Jurkat, Clone E6-1 (cell line): ENCODE data around the gene SELENOV.
A peak's percentile ranks its signal among the peaks of the same experiment; 100 is the strongest.

Experiments used
- DNase-seq: peaks from one replicate; pipeline ENCODE4 v3.0.0-alpha.2; 2011; ENCODE audit warnings: low read depth, low spot score
- H3K4me3 ChIP-seq: 2 replicates; pipeline ENCODE4 v1.5.1; 2011; ENCODE audit warnings: mild to moderate bottlenecking, low read length, control low read depth, moderate library complexity

The SELENOV gene

DNA sequence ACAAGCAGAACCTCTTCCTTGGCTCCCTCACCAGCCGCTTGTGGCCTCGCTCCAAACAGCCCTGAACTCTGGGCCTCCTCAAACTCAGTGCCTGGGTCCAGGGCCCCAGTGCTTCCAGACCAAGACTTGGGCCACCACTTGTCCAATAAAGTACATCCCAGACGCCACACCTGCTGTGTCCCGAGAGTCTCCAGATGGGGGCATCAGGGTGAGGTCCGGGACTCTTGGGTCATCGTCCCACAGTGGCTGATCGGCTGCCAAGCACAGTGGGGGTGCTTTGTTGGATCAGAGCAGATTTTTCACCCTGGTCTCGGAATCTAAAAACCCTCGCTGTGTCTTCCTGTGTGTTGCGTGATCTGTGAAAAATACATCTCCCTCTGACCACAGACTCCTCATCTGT, 25.2 kb upstream of the SELENOV start:
- no peak for DNase-seq
- no peak overlapping the region for H3K4me3 ChIP-seq

DNA sequence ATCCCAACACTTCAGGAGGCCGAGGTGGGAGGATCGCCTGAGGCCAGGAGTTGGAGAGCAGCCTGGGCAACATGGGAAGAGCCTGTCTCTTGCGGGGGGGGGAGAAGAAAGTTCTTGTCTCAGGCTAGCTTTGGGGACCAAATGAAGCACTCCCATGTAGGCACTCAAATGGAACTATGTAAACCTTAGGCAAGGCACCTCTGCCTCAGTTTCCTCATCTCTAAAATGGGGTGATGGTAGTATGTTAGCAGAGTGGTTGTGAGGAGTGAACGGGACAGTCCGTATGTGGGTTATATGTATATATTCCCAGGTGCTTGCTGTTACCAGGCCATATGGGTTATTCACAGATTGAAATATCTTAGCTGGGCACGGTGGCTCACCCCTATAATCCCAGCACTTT, 22.7 kb upstream of the SELENOV start:
- DNase-seq = no peak
- H3K4me3 ChIP-seq = no peak overlapping the region

DNA sequence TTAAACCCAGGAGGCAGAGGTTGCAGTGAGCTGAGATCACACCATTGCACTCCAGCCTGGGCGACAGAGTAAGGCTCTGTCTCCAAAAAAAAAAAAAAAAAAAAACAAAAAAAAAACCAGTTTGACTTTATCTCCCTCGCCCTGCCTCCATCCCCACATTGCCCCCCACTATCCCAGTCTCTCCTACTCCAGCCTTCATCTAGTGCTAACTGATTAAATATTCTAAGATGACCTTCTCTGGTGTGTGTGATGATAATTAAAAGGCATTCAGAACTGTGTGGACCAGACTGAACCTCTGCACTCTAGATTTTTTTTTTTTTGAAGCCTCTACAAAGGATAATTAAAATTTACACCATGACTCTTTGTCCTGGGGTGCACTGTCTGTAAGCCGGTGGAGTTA, 22.2 kb upstream of the SELENOV start:
- no peak overlapping the region for H3K4me3 ChIP-seq
- no peak for DNase-seq

DNA sequence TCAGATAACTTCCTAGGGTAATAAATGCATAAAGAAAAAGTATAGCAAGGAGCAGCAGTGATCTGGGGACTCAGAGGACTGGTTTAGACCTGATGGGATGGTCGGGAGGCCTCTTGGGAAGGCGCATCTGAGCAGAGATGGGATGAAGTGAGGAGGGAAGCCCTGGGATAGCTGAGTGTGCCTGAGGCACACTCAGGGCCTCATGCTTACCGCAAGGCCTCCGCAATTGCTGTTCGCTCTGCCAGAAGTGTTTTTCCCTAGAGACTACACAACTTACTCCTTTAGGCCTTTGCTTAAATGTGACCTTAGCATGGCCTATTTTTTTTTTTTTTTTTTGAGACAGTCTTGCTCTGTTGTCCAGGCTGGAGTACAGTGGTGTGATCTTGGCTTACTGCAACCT, 20.3 kb upstream of the SELENOV start:
- DNase-seq = no peak
- H3K4me3 ChIP-seq = no peak overlapping the region

DNA sequence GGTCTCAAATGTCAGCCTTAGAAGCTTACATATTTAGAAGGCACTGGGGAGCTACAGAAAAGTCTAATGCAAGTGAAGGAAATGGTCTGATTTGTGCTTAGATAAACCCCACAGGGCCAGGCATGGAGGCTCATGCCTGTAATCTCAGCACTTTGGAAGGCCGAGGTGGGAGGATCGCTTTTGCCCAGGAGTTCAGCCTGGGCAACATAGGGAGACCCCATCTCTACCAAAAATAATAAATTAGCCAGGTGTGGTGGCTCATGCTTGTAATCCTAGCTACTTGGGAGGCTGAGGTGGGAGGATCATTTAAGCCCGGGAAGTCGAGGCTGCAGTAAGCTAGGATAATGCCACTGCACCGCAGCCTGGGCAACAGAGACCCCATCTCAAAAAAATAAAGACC, 18.9 kb upstream of the SELENOV start:
- DNase-seq = no peak

DNA sequence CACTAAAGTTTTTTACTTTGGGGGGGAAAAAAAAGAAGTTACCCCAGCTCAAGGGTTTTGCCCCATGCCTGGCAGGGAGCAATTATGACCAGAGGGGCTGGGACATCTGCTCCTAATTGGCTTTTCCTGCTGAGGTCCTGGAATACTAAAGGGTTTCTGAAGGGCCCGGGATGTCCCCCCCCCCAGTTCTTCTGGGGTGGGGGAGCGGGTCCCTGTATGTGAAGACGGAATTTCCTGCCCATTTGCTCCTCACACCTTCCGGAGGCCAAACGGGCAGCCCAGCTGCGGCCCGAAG, 17.3 kb upstream of the SELENOV start:
- no peak for DNase-seq
- peak overlapping the region; percentile 23 for H3K4me3 ChIP-seq

More for the DNA sequence above, 18.9 kb upstream of the SELENOV start:
- no peak overlapping the region for H3K4me3 ChIP-seq

DNA sequence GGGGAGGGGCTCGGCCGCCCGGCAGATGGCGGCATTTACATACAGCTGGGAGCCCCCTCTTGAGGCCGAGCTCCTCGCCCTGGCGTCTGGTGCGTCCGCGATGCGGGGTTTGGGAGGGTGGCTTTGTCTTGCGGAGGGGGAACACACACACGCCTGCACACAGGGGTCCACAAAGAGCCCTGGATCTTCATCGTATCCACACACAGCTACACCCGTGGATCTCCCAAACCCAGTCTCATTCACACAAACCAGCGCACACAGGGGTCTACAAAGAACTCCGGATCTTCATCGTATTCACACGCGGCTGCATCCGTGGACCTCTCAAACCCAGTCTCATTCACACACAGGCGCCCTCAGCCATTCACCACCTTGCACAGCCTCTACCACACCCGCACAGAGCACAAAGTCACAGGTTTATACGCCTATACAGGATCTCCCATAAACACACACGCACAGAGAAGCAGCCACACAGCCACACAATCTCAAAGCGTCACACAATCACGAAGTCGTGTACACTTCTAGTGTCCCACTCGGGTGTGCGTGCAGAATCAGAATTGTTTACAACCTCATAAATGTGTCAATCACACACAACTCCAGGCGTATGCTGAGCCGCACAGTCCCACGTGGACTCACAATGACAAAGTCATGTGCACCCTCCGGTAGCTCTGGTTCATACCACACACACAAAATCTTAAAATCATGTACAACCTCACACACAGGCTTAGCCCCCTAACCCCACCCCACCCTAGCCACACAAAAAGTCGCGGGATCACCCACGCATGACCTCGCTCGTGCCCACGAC, 16.7 kb upstream of the SELENOV start:
- peak overlapping the region; percentile 23 for H3K4me3 ChIP-seq
- DNase-seq = no peak

DNA sequence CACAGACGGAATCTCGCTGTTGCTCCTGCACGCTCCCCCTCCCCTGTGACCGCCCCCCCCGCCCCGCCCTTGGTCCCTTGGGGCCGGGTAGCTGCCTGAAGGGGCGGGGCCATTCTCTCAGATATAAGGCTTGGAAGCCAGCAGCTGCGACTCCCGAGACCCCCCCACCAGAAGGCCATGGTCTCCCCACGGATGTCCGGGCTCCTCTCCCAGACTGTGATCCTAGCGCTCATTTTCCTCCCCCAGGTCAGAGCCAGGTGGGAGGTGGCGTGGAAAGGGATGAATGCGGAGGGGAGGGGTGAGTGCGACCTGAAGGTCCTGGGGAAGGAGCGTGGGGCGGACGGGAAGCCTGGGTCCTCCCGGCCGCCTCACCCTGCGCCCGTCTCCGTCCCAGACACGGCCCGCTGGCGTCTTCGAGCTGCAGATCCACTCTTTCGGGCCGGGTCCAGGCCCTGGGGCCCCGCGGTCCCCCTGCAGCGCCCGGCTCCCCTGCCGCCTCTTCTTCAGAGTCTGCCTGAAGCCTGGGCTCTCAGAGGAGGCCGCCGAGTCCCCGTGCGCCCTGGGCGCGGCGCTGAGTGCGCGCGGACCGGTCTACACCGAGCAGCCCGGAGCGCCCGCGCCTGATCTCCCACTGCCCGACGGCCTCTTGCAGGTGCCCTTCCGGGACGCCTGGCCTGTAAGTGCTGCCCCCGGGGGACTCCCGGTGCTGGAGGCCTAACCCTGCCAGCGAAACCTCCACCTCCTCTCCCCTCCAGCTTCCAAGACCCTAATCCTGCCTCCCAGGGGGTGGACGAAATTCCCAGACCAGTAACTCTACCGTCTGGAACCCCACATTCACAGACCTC, 15.9 kb upstream of the SELENOV start, which contains the start of gene DLL3:
Gene DLL3, plus strand, starts transcription at position 150 of the 845 bp plus-strand sequence. Its CDS starts 28 bp downstream, at position 178.
- no peak for DNase-seq
- peak within 1 kb of the TSS; percentile 23 for H3K4me3 ChIP-seq

DNA sequence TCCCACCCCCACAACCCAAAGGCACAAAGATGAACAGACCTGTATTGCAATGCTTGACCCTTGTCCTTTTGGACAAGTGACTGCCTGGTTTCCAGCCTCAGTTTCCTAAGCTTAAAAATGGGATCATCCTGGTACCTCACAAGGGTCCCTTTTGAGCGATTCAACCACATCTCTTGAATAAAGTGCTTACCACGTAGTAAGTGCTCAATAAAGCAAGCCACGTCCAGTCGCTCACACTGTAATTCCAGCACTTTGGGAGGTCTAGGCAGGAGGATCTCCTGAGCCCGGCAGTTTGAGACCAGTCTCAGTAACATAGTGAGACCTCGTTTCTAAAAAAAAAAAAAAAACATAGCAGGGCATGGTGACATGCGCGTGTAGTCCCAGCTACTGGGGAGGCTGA, 15.0 kb upstream of the SELENOV start:
- no peak for DNase-seq
- no peak overlapping the region for H3K4me3 ChIP-seq

DNA sequence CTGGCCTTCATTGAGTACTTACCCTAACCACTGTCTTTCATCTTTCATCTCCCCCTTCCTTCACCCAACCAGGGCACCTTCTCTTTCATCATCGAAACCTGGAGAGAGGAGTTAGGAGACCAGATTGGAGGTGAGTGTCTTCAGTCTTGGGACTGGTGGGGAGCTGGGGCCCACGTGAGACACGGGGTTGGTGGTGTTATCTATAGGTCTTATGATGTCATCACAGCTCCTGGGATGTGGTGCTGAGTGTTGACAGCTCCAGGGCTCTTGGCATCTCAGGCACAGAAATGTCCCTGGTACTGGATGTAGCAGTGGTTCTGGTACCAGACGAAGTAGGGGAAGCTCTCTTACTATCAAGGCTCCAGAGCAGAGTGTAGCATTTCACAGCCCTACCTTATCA, 14.4 kb upstream of the SELENOV start:
- H3K4me3 ChIP-seq = no peak overlapping the region
- no peak for DNase-seq

DNA sequence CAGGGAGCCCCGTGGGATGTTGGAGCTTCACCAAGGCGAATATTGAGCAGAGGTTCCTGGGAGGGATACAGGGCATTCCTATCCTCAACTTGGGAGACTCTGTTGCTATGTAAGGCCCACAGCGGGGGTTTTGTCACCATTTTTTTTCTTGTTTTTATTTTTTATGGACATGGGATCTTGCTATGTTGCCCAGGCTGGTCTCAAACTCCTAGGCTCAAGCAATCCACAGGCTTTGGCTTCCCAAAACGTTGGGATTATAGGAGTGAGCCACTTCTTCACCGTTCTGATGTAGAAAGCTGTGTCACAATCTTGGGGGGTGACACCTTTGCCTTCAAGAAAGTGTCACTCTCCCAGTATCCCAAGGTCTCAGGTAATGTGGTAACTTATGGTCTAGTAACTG, 13.6 kb upstream of the SELENOV start:
- DNase-seq = no peak
- no peak overlapping the region for H3K4me3 ChIP-seq

DNA sequence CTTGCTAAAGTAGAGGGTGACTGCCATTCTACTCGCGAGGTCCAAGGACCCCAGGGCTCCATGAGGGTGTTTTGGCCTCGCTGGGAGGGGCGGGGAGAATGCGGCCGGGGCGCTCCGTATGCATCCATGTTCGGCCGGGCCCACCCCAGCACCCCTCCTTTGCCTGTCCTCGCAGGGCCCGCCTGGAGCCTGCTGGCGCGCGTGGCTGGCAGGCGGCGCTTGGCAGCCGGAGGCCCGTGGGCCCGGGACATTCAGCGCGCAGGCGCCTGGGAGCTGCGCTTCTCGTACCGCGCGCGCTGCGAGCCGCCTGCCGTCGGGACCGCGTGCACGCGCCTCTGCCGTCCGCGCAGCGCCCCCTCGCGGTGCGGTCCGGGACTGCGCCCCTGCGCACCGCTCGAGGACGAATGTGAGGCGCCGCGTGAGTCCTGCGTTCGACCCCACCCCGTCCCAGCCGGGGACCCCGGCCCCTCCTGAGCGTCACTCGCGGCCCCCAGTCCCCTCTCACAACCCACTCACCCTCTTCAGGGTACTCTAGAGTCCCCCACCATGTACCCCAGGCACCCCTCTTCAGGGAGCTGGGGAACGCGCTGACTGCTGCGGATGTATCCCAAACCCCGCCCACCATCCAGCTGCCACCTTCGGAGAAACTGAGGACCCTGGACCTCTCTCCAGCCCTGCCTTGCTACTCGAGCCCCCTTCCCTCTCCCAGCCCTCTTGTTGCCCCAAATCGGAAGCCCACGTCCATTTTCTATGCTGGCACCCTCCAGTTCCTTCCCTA, 12.1 kb upstream of the SELENOV start:
- H3K4me3 ChIP-seq = peak overlapping the region; percentile 22
- peak; percentile 75 for DNase-seq

DNA sequence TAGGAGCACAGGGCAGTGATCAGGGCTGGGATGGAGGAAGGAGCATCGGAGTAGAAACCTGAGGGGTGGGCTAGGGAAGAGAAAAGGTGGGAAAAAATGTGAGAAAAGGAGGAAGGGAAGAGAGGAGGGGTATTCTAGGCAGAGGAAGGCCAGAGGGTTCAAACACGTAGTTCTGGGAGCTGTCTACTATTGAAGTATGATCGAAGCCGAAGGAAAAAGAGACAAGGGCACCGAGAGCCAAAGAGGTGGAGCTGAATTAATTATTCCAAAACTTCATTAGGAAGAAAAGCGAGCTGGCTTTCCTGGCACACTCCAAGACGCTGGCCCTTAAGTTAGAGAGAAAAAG, 8.4 kb upstream of the SELENOV start:
- H3K4me3 ChIP-seq = no peak overlapping the region
- DNase-seq = no peak

DNA sequence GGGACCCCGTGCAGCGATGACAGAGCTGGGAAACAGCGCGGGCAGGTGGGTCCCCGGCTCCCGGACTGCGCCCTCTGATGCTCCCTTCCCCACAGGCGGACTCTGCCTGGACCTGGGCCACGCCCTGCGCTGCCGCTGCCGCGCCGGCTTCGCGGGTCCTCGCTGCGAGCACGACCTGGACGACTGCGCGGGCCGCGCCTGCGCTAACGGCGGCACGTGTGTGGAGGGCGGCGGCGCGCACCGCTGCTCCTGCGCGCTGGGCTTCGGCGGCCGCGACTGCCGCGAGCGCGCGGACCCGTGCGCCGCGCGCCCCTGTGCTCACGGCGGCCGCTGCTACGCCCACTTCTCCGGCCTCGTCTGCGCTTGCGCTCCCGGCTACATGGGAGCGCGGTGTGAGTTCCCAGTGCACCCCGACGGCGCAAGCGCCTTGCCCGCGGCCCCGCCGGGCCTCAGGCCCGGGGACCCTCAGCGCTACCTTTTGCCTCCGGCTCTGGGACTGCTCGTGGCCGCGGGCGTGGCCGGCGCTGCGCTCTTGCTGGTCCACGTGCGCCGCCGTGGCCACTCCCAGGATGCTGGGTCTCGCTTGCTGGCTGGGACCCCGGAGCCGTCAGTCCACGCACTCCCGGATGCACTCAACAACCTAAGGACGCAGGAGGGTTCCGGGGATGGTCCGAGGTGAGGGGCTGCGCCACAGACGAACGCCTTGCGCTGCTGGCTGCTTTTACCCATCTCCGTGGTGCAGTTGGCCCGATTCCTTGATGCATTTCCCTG, 7.8 kb upstream of the SELENOV start:
- H3K4me3 ChIP-seq = peak overlapping the region; percentile 56
- peak; percentile 43 for DNase-seq

DNA sequence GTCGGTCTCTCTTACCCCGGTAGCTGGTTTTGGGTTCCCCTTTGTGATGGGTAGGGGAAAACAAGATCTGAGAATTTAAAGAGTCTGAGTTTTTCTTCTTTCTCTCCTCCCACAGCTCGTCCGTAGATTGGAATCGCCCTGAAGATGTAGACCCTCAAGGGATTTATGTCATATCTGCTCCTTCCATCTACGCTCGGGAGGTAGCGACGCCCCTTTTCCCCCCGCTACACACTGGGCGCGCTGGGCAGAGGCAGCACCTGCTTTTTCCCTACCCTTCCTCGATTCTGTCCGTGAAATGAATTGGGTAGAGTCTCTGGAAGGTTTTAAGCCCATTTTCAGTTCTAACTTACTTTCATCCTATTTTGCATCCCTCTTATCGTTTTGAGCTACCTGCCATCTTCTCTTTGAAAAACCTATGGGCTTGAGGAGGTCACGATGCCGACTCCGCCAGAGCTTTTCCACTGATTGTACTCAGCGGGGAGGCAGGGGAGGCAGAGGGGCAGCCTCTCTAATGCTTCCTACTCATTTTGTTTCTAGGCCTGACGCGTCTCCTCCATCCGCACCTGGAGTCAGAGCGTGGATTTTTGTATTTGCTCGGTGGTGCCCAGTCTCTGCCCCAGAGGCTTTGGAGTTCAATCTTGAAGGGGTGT, 7.1 kb upstream of the SELENOV start:
- H3K4me3 ChIP-seq = peak overlapping the region; percentile 56
- DNase-seq = no peak

DNA sequence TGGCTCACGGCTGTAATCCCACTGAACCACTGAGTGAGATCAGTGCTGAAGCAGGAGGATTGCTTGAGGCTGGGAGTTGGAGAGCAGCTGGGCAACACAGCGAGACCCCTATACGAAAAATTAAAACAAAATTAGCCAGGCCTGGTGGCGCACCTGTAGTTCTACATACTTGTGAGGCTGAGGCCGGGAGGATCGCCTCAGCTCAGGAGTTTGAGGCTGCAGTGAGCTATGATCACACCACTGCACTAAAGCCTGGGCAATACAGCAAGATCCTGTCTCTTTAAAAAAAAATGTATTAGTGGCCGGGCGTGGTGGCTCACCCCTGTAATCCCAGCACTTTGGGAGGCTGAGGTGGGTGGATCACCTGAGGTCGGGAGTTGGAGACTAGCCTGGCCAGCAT, 6.3 kb upstream of the SELENOV start:
- no peak overlapping the region for H3K4me3 ChIP-seq
- no peak for DNase-seq

DNA sequence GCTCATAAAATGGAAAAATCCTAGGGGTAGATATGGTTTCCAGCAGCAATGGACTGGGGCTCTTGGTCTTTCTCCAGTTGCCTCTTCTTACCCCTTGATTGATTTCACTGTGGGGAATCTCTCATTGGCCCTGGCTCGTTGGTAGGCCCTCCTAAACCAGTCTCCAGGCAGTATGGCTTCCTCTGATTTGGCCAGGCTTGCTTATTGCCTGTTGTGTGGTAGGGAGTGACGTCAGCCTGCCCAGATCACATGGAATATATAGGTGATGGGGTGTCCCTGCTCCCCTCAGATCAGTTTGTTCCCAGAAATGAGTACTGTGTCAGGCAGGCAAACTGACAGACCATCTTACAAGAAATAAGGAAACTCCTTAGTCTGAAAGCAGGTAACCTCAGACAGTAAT, 5.7 kb upstream of the SELENOV start:
- no peak overlapping the region for H3K4me3 ChIP-seq
- no peak for DNase-seq

DNA sequence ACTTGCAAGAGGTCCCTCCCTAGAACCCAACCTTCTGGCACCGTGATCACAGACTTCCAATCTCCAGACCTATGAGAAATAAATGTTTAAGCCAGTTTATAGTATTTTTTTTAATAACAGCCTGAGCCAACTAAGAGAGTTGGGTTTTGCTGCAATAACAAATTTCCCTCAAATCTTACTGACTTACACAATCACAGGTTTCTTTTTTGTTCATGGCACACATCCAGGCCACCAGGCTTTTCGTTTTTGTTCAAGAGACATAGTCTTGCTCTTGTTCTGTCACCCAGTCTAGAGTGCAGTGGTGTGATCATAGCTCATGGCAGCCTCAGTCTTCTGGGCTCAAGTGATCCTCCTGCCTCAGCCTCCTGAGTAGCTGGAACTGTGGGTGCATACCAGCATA, 2.0 kb upstream of the SELENOV start:
- H3K4me3 ChIP-seq = no peak overlapping the region
- DNase-seq = no peak
